Measurements from ENCODE around the gene MAMLD1. TPM values are rescaled to one million over a fixed set of nuclear protein-coding genes. Genes with fewer than 3 reads are reported as not detected.

Gene MAMLD1
- total and polyA plus RNA-seq, 12 donors = 1.2 to 4.2 (median 2.3) TPM

DNA sequence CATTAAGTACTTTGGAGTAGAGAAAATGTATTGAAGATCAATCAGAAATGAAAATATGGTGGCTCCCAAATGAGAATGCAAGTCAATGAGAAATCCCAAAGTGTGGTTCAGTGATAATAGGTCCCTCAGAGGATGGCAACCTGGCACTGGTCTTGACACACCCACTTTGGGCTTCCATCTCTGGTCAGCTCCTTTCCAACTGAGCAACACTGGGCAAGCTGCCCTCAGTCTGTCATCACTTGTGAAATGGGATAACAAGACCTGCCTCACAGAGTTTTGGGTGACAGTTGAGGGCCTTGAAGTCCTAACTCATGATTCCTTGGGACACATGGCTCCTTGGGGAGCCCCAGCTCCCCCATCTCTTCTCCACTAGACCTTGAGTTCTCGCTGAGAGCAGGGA is 29.0 kb upstream of the MAMLD1 start:
- peaks cover 0 to 5% (median 0%) of the 10 kb centered on the region in 9 donors for H3K4me1 ChIP-seq
- ATAC-seq (peak in 4 of 8 donors; percentile 49 to 77 (median 74)), DNase-seq (peak; percentile 22 to 30)
- intact Hi-C loops (cut with DNase I) = no loop called here
- H3K27ac ChIP-seq = no peak overlapping the region
- 94 to 100% methylated on average over 1 of the region's 1 CpG for WGBS, 2 donors
- peaks cover 0 to 16% (median 0%) of the 10 kb centered on the region in 7 donors for H3K27me3 ChIP-seq
- H3K36me3 ChIP-seq = no peaks in the 10 kb centered on the region
- H3K9me3 ChIP-seq = no peaks in the 10 kb centered on the region
- H3K4me3 ChIP-seq = no peak overlapping the region
- no peak for TF ChIP-seq CTCF (IDR thresholded peaks at IDR 0.05)

- 37 to 49% methylated on average over 2 of the region's 2 CpGs for WGBS, 2 donors
Observed at GRCh38 chrX:150334981-150335380, 28.1 kb upstream of the MAMLD1 start.

GRCh38 chrX:150337026-150337425 is 26.1 kb upstream of the MAMLD1 start:
- no peak for DNase-seq
- Histone ChIP-seq H3K27ac (no peak overlapping the region), H3K27me3 (peaks cover 0 to 3% (median 0%) of the 10 kb centered on the region in 7 donors), H3K4me1 (peaks cover 0 to 5% (median 0%) of the 10 kb centered on the region in 9 donors), H3K36me3 (no peaks in the 10 kb centered on the region), H3K9me3 (no peaks in the 10 kb centered on the region), H3K4me3 (no peak overlapping the region)
- intact Hi-C loops (cut with DNase I) = loop anchor here in 1 of 10 donors (5.0 kb wide), 1 partner anchor 70 kb away; no protein-coding TSS in a partner anchor
- TF ChIP-seq CTCF (IDR thresholded peaks at IDR 0.05) = no peak
- ATAC-seq = no peak
- 83 to 96% methylated on average over 4 to 6 of the region's 6 CpGs for WGBS, 2 donors

More at GRCh38 chrX:150334981-150335380, 28.1 kb upstream of the MAMLD1 start:
- Histone ChIP-seq H3K36me3 (no peaks in the 10 kb centered on the region), H3K27ac (no peak overlapping the region), H3K4me3 (no peak overlapping the region), H3K4me1 (peaks cover 0 to 5% (median 0%) of the 10 kb centered on the region in 9 donors), H3K27me3 (peaks cover 0 to 7% (median 0%) of the 10 kb centered on the region in 7 donors), H3K9me3 (no peaks in the 10 kb centered on the region)
- intact Hi-C loops (cut with DNase I) = loop anchor here in 1 of 10 donors (5.0 kb wide), 1 partner anchor 68 kb away; no protein-coding TSS in a partner anchor
- ATAC-seq = no peak
- TF ChIP-seq CTCF (IDR thresholded peaks at IDR 0.05) = no peak
- DNase-seq = no peak

- WGBS, 2 donors = 47 to 65% methylated on average over 4 of the region's 4 CpGs
- intact Hi-C loops (cut with DNase I) = loop anchor here in 1 of 10 donors (5.0 kb wide), 1 partner anchor 70 kb away; no protein-coding TSS in a partner anchor
- no peak for TF ChIP-seq CTCF (IDR thresholded peaks at IDR 0.05)
- no peaks in the 10 kb centered on the region for H3K27me3 ChIP-seq
- H3K4me1 ChIP-seq = peaks cover 0 to 5% (median 0%) of the 10 kb centered on the region in 9 donors
- DNase-seq (no peak), ATAC-seq (no peak)
- no peaks in the 10 kb centered on the region for H3K36me3 ChIP-seq
- no peaks in the 10 kb centered on the region for H3K9me3 ChIP-seq
- no peak overlapping the region for H3K4me3 ChIP-seq
- no peak overlapping the region for H3K27ac ChIP-seq
Observed at GRCh38 chrX:150337536-150337935, 25.6 kb upstream of the MAMLD1 start.

Data from heart right ventricle (tissue), 16 donors.